Effector memory CD4-positive, alpha-beta T cell (primary cell): ENCODE results near the gene ATP6V0A4.

ENCODE experiments used
- DNase-seq, 3 donors: peaks; one replicate each; pipeline ENCODE4 v3.0.0-alpha.2; 2020
- H3K27ac ChIP-seq: 2 replicates; pipeline ENCODE4 v1.7.0; 2013; ENCODE audit warnings: mild to moderate bottlenecking, low read length, moderate library complexity; ENCODE audit not compliant: insufficient read depth, poor library complexity, severe bottlenecking
- H3K27me3 ChIP-seq: replicated peaks from 2 replicates; pipeline ENCODE4 v1.7.0; 2013; ENCODE audit warnings: mild to moderate bottlenecking, low read length; ENCODE audit not compliant: insufficient read depth, control insufficient read depth, poor library complexity, severe bottlenecking
- H3K36me3 ChIP-seq: 2 replicates; pipeline ENCODE4 v1.7.0; 2013; ENCODE audit warnings: mild to moderate bottlenecking, low read length, moderate library complexity; ENCODE audit not compliant: control insufficient read depth, insufficient read depth
- H3K4me1 ChIP-seq: 2 replicates; pipeline ENCODE4 v1.7.0; 2013; ENCODE audit warnings: low read length, mild to moderate bottlenecking; ENCODE audit not compliant: control insufficient read depth, insufficient read depth, poor library complexity, severe bottlenecking
- H3K4me3 ChIP-seq: 2 replicates; pipeline ENCODE4 v1.7.0; 2013; ENCODE audit warnings: low read length, low read depth, mild to moderate bottlenecking; ENCODE audit not compliant: insufficient read depth, poor library complexity, severe bottlenecking
- H3K9me3 ChIP-seq: 2 replicates; pipeline ENCODE4 v1.7.0; 2013; ENCODE audit warnings: mild to moderate bottlenecking, low read length, moderate library complexity; ENCODE audit not compliant: control insufficient read depth
- total RNA-seq, 3 donors: gene quantifications; one replicate each; lab custom pipeline; 2026; lab: John Stamatoyannopoulos, UW

Gene ATP6V0A4
- total RNA-seq, result 0 to 0.17 (median 0) reads per million in 3 donors

- H3K27ac ChIP-seq, result no peak within 1 kb of the TSS
- no peaks in the 10 kb centered on the region for H3K27me3 ChIP-seq
- H3K9me3 ChIP-seq, result no peaks in the 10 kb centered on the region
- no peaks in the 10 kb centered on the region for H3K4me1 ChIP-seq
- no peak for DNase-seq
- H3K36me3 ChIP-seq, result no peaks in the 10 kb centered on the region
- no peak within 1 kb of the TSS for H3K4me3 ChIP-seq
These were observed at the start of gene ATP6V0A4, which contains the start of gene TMEM213 for GRCh38 chr7:138797715-138798320. ATP6V0A4 (minus strand) TSS chr7:138798196; CDS start chr7:138771247, 26,949 bp downstream. TMEM213 (plus strand) TSS chr7:138797994; CDS start chr7:138798105, 111 bp downstream.

GRCh38 chr7:138845711-138846110 is 47.7 kb upstream of the ATP6V0A4 start:
- no peak for DNase-seq
- no peaks in the 10 kb centered on the region for H3K27me3 ChIP-seq
- H3K9me3 ChIP-seq, result no peaks in the 10 kb centered on the region
- H3K27ac ChIP-seq, result no peak overlapping the region
- no peak overlapping the region for H3K4me3 ChIP-seq
- H3K36me3 ChIP-seq, result no peaks in the 10 kb centered on the region
- H3K4me1 ChIP-seq, result no peaks in the 10 kb centered on the region

- no peak overlapping the region for H3K27ac ChIP-seq
- no peak for DNase-seq
- no peak overlapping the region for H3K4me3 ChIP-seq
- H3K27me3 ChIP-seq, result no peaks in the 10 kb centered on the region
- H3K9me3 ChIP-seq, result no peaks in the 10 kb centered on the region
- H3K36me3 ChIP-seq, result no peaks in the 10 kb centered on the region
- no peaks in the 10 kb centered on the region for H3K4me1 ChIP-seq
These were observed 45.9 kb upstream of the ATP6V0A4 start for GRCh38 chr7:138843632-138844580.

- no peak for DNase-seq
- Histone ChIP-seq H3K27me3 (no peaks in the 10 kb centered on the region), H3K36me3 (no peaks in the 10 kb centered on the region)
These were observed 44.1 kb upstream of the ATP6V0A4 start for GRCh38 chr7:138842111-138842510.

DNA sequence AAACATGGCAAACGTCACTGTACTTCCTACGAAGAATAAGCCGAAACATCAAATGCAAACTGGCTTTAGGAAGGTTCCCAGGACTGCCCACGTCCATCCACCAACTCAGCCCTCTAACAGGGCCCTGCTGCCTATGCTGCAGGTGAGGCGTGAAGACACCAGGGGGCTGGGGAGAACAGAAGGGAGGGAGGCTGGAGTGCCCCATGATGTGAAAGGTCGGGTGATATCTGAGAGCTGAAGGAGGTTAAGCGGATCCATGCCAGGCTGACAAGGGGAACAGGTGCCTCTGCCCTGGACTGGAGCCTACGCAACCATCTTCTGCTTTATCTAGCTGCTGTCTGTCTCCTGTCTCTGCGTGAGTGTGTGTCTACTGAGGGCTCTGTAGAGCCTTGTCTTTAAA is 40.2 kb upstream of the ATP6V0A4 start:
- no peak overlapping the region for H3K4me3 ChIP-seq
- H3K4me1 ChIP-seq, result no peaks in the 10 kb centered on the region
- H3K27me3 ChIP-seq, result peaks cover 5% of the 10 kb centered on the region
- no peaks in the 10 kb centered on the region for H3K36me3 ChIP-seq
- DNase-seq, result no peak
- H3K9me3 ChIP-seq, result no peaks in the 10 kb centered on the region
- H3K27ac ChIP-seq, result no peak overlapping the region

More at GRCh38 chr7:138842111-138842510, 44.1 kb upstream of the ATP6V0A4 start:
- no peak overlapping the region for H3K27ac ChIP-seq
- H3K9me3 ChIP-seq, result no peaks in the 10 kb centered on the region
- H3K4me3 ChIP-seq, result no peak overlapping the region
- no peaks in the 10 kb centered on the region for H3K4me1 ChIP-seq

DNA sequence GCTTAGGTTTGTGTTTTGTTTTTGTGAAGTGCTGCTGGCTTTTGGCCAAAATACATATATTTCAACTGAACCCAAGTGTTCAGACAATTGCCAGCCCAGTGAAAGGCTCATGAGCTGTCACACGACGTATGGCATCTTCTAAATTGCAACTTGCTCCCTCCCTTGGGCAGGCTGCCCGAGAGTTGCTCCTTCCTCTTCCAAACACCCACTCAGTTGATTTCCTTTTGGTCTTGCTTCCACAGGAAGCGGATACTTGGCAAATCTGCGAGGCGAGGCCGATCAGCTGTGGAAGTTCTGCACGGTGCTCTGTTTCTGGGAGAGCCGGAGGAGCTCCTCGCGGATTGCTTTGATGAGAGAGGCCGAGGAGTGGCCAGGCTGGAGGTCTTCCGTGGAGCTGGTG is 39.6 kb upstream of the ATP6V0A4 start:
- H3K4me1 ChIP-seq, result no peaks in the 10 kb centered on the region
- no peak for DNase-seq
- no peak overlapping the region for H3K4me3 ChIP-seq
- no peak overlapping the region for H3K27ac ChIP-seq
- H3K36me3 ChIP-seq, result no peaks in the 10 kb centered on the region
- no peaks in the 10 kb centered on the region for H3K9me3 ChIP-seq
- H3K27me3 ChIP-seq, result peaks cover 5% of the 10 kb centered on the region

DNA sequence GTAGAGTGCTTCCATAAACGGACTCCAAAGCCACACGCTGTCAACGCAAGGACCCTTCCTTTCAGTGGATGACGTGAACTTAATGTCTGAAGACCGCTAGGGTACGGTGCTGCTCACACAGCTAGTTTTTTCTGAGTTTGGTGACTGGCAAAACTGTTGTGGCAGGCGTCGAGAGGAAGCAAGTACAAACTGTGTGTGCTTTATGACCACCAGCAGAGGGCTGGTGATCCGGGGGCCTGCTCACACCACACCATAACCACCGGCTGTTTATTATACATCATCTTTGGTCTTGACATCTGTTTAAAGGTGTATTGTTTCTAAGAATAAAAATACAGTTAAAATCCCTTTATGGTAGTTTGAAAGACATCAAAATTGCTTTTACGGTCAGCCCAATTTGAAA is 37.1 kb upstream of the ATP6V0A4 start:
- no peak overlapping the region for H3K27ac ChIP-seq
- no peaks in the 10 kb centered on the region for H3K9me3 ChIP-seq

DNA sequence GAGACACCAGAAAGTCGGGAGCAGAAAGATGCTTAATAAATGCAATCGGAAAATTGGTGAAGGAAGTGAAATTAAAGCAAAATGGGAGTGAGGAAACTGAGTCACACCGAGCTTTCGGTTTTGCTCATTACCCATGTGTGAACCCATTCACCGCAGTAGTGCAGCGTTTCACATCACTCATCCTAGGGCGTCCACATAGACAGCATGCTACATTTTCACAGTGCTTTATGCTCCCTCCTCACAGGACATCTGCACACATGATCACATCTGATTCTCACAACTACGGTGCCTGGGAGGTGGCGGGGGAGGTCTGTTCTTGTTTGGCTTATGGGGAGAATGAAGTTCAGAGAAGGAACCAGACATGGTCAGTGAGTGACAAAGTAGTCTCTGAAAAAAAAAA is 36.6 kb upstream of the ATP6V0A4 start:
- Histone ChIP-seq H3K27ac (no peak overlapping the region), H3K9me3 (no peaks in the 10 kb centered on the region), H3K4me1 (no peaks in the 10 kb centered on the region), H3K27me3 (peaks cover 5% of the 10 kb centered on the region), H3K36me3 (no peaks in the 10 kb centered on the region), H3K4me3 (no peak overlapping the region)
- DNase-seq, result no peak

More for the DNA sequence above, 37.1 kb upstream of the ATP6V0A4 start:
- no peak overlapping the region for H3K4me3 ChIP-seq
- no peaks in the 10 kb centered on the region for H3K36me3 ChIP-seq
- H3K27me3 ChIP-seq, result peaks cover 5% of the 10 kb centered on the region
- no peaks in the 10 kb centered on the region for H3K4me1 ChIP-seq
- no peak for DNase-seq

- Histone ChIP-seq H3K27me3 (peaks cover 5% of the 10 kb centered on the region), H3K36me3 (no peaks in the 10 kb centered on the region), H3K4me1 (no peaks in the 10 kb centered on the region), H3K4me3 (no peak overlapping the region), H3K27ac (no peak overlapping the region), H3K9me3 (no peaks in the 10 kb centered on the region)
- no peak for DNase-seq
These were observed 35.6 kb upstream of the ATP6V0A4 start for GRCh38 chr7:138833596-138833995.

DNA sequence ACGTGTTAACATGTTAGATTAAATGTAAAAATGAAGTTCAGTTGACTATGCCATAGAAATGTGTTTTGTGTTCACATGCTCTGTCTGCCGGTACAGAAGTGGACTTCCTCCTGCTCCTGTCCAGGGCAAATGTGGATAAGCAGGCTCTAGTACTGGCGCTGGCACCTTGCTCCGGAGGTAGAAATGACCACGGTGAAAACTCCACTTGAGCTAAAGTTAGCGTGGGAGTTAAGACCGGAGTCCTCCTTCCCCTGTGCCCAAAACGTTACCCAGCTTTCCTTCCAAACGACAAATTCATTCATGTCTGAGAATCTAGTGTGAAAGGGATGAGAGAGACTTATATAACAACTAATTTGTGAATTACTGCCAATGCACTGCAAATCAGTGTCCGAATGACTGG is 35.0 kb upstream of the ATP6V0A4 start:
- Histone ChIP-seq H3K36me3 (no peaks in the 10 kb centered on the region), H3K27me3 (peaks cover 5% of the 10 kb centered on the region), H3K4me3 (no peak overlapping the region), H3K4me1 (no peaks in the 10 kb centered on the region), H3K9me3 (no peaks in the 10 kb centered on the region), H3K27ac (no peak overlapping the region)
- no peak for DNase-seq
